ENCODE data around the gene GNAQ.

GRCh38 chr9:77876590-77876989, 155.0 kb downstream of the GNAQ start:
- TF ChIP-seq POLR2A (IDR thresholded peaks at IDR 0.05; ENCODE audit: low read depth), result no peak
- no peak for TF ChIP-seq POLR2AphosphoS5 (IDR thresholded peaks at IDR 0.05)
- no peak for TF ChIP-seq CTCF (IDR thresholded peaks at IDR 0.05)
- no peak for TF ChIP-seq EP300 (IDR thresholded peaks at IDR 0.05)
